HEK293T (cell line): ENCODE measurements around the gene GDF2.

Experiments used
- CTCF ChIA-PET: fragments of 350-600 bp; formaldehyde crosslinking; extraction: SDS; loops from one replicate; lab custom pipeline; 2021; ENCODE audit warnings: antibody characterized with exemption, inconsistent platforms; lab: Yijun Ruan, JAX
- POLR2A ChIA-PET: fragments of 350-600 bp; formaldehyde crosslinking; extraction: SDS; loops from one replicate; lab custom pipeline; 2020; ENCODE audit warnings: antibody characterized with exemption, inconsistent platforms; lab: Yijun Ruan, JAX
- DNase-seq: peaks from one replicate; pipeline ENCODE4 v3.0.0; 2012; ENCODE audit warnings: mixed read lengths; ENCODE audit errors: extremely low spot score
- ARNT ChIP-seq: fragments of 450-650 bp; IDR thresholded peaks from 2 replicates; pipeline ENCODE4 v1.6.1; 2017; ENCODE audit warnings: mild to moderate bottlenecking
- BHLHE40 ChIP-seq: fragments of 450-650 bp; IDR thresholded peaks from 2 replicates; pipeline ENCODE4 v1.6.1; 2016; ENCODE audit warnings: mild to moderate bottlenecking, moderate library complexity, borderline replicate concordance
- CTBP1 ChIP-seq: fragments of 450-650 bp; IDR thresholded peaks from 2 replicates; pipeline ENCODE4 v1.6.1; 2016; ENCODE audit warnings: borderline replicate concordance
- ELF4 ChIP-seq: fragments of 450-650 bp; IDR thresholded peaks from 2 replicates; pipeline ENCODE4 v1.6.1; 2017; ENCODE audit warnings: antibody characterized with exemption
- FOXA1 ChIP-seq: fragments of 450-650 bp; IDR thresholded peaks from 2 replicates; pipeline ENCODE4 v1.6.1; 2016; ENCODE audit warnings: mild to moderate bottlenecking
- FOXK2 ChIP-seq: fragments of 450-650 bp; IDR thresholded peaks from 2 replicates; pipeline ENCODE4 v1.6.1; 2016; ENCODE audit warnings: mild to moderate bottlenecking
- FOXM1 ChIP-seq: fragments of 450-650 bp; IDR thresholded peaks from 2 replicates; pipeline ENCODE4 v1.6.1; 2017; ENCODE audit warnings: mild to moderate bottlenecking, borderline replicate concordance
- HDGF ChIP-seq: fragments of 450-650 bp; IDR thresholded peaks from 2 replicates; pipeline ENCODE4 v1.6.1; 2017; ENCODE audit warnings: antibody characterized with exemption, borderline replicate concordance
- L3MBTL2 ChIP-seq: fragments of 450-650 bp; conservative IDR thresholded peaks from 2 replicates; pipeline ENCODE4 v1.6.1; 2016; ENCODE audit warnings: mild to moderate bottlenecking
- LEF1 ChIP-seq: fragments of 450-650 bp; IDR thresholded peaks from 2 replicates; pipeline ENCODE4 v1.6.1; 2017; ENCODE audit warnings: mild to moderate bottlenecking, borderline replicate concordance
- NFRKB ChIP-seq: fragments of 450-650 bp; IDR thresholded peaks from 2 replicates; pipeline ENCODE4 v1.6.1; 2016; ENCODE audit warnings: mild to moderate bottlenecking, moderate library complexity
- PKNOX1 ChIP-seq: fragments of 450-650 bp; IDR thresholded peaks from 2 replicates; pipeline ENCODE4 v1.6.1; 2016
- SP1 ChIP-seq: fragments of 450-650 bp; IDR thresholded peaks from 2 replicates; pipeline ENCODE4 v1.6.1; 2017
- SUZ12 ChIP-seq: fragments of 450-650 bp; IDR thresholded peaks from 2 replicates; pipeline ENCODE4 v1.6.1; 2016; ENCODE audit warnings: mild to moderate bottlenecking
- TARDBP ChIP-seq: fragments of 450-650 bp; IDR thresholded peaks from 2 replicates; pipeline ENCODE4 v1.6.1; 2016
- ZNF384 ChIP-seq: fragments of 450-650 bp; IDR thresholded peaks from 2 replicates; pipeline ENCODE4 v1.6.1; 2016

GDF2 gene

GRCh38 chr10:47358457-47358856, 36.2 kb downstream of the GDF2 start:
- CTCF ChIA-PET: interaction anchor here (0.9 kb wide), 1 partner anchor 18 kb away, joined by 3 read pairs; no protein-coding TSS in a partner anchor
- no peak for TF ChIP-seq NFRKB
- TF ChIP-seq BHLHE40: no peak
- no peak for TF ChIP-seq SP1
- TF ChIP-seq ZNF384: no peak
- no peak for TF ChIP-seq TARDBP
- TF ChIP-seq LEF1: no peak
- no peak for TF ChIP-seq ELF4
- no peak for TF ChIP-seq ARNT
- TF ChIP-seq FOXA1: no peak
- TF ChIP-seq FOXM1: no peak
- no peak for TF ChIP-seq CTBP1
- no peak for TF ChIP-seq FOXK2
- no peak for TF ChIP-seq SUZ12
- TF ChIP-seq PKNOX1: no peak
- TF ChIP-seq HDGF: no peak
- TF ChIP-seq L3MBTL2: no peak
- DNase-seq: no peak
- POLR2A ChIA-PET: interaction anchor here (1.5 kb wide), 1 partner anchor 26 kb away, joined by 4 read pairs; the partner anchor contains the start of gene ZNF488

GRCh38 chr10:47359101-47359500, 36.8 kb downstream of the GDF2 start:
- TF ChIP-seq TARDBP: no peak
- TF ChIP-seq LEF1: no peak
- ChIA-PET POLR2A (interaction anchor here (1.5 kb wide), 1 partner anchor 25 kb away, joined by 4 read pairs; the partner anchor contains the start of gene ZNF488), CTCF (interaction anchor here (0.9 kb wide), 1 partner anchor 19 kb away, joined by 3 read pairs; no protein-coding TSS in a partner anchor)
- no peak for DNase-seq

GRCh38 chr10:47359626-47360418, 37.6 kb downstream of the GDF2 start:
- ChIA-PET CTCF (interaction anchor here (0.6 to 0.9 kb wide), 2 partner anchors 20 to 58 kb away, joined by 3 read pairs; no protein-coding TSS in a partner anchor), POLR2A (no interaction called here)
- TF ChIP-seq BHLHE40 (no peak), SUZ12 (no peak), SP1 (no peak), CTBP1 (no peak), FOXK2 (no peak), ZNF384 (no peak), FOXM1 (no peak), ARNT (no peak), NFRKB (no peak), ELF4 (no peak), FOXA1 (no peak), HDGF (no peak), L3MBTL2 (no peak), PKNOX1 (no peak), TARDBP (no peak), LEF1 (no peak)
- no peak for DNase-seq

GRCh38 chr10:47360419-47361040, 38.3 kb downstream of the GDF2 start:
- CTCF ChIA-PET: interaction anchor here (0.6 kb wide), 1 partner anchor 58 kb away, joined by 3 read pairs; no protein-coding TSS in a partner anchor
- no peak for DNase-seq
- POLR2A ChIA-PET: no interaction called here
- TF ChIP-seq FOXK2 (no peak), PKNOX1 (no peak), ARNT (no peak), BHLHE40 (no peak), ZNF384 (no peak), SUZ12 (no peak), HDGF (no peak), L3MBTL2 (no peak), CTBP1 (no peak), SP1 (no peak), TARDBP (no peak), FOXA1 (no peak), ELF4 (no peak), LEF1 (no peak), FOXM1 (no peak)

GRCh38 chr10:47361293-47361692, 39.0 kb downstream of the GDF2 start:
- no peak for TF ChIP-seq FOXK2
- no peak for TF ChIP-seq SP1
- TF ChIP-seq PKNOX1: no peak
- no peak for TF ChIP-seq SUZ12
- no peak for TF ChIP-seq ELF4
- no peak for TF ChIP-seq ARNT
- TF ChIP-seq FOXA1: no peak
- TF ChIP-seq BHLHE40: no peak
- no peak for TF ChIP-seq TARDBP
- no peak for TF ChIP-seq CTBP1
- TF ChIP-seq HDGF: no peak
- no peak for TF ChIP-seq L3MBTL2
- TF ChIP-seq LEF1: no peak
- TF ChIP-seq FOXM1: no peak
- no peak for TF ChIP-seq ZNF384
- TF ChIP-seq NFRKB: no peak
- DNase-seq: peak; percentile 80
- ChIA-PET POLR2A (interaction anchor here (1.0 kb wide), 1 partner anchor 21 kb away, joined by 3 read pairs; no protein-coding TSS in a partner anchor), CTCF (interaction anchor here (0.7 to 0.9 kb wide), 3 partner anchors 8 to 16 kb away, joined by 3 to 4 read pairs (median 4); no protein-coding TSS in a partner anchor)
